Nephron progenitor cell (in vitro differentiated cells): ENCODE data around the gene CEPT1.
A peak's percentile ranks its signal among the peaks of the same experiment; 100 is the strongest.

Experiments used
- DNase-seq: peaks from one replicate; pipeline ENCODE4 v3.0.0; 2021
- H3K27ac Mint-ChIP-seq: 2 replicates; pipeline ENCODE4 v1.8.0; 2021; ENCODE audit warnings: mild to moderate bottlenecking, moderate library complexity, mixed read lengths
- H3K27me3 Mint-ChIP-seq: 2 replicates; pipeline ENCODE4 v1.8.0; 2021; ENCODE audit warnings: mild to moderate bottlenecking, low read depth, mixed read lengths; ENCODE audit not compliant: poor library complexity
- H3K36me3 Mint-ChIP-seq: 2 replicates; pipeline ENCODE4 v1.8.0; 2021; ENCODE audit warnings: low read depth, mixed read lengths
- H3K4me1 Mint-ChIP-seq: 2 replicates; pipeline ENCODE4 v1.8.0; 2021; ENCODE audit warnings: mixed read lengths
- H3K4me3 Mint-ChIP-seq: 2 replicates; pipeline ENCODE4 v1.8.0; 2021; ENCODE audit warnings: mild to moderate bottlenecking, moderate library complexity, mixed read lengths
- H3K9me3 Mint-ChIP-seq: 2 replicates; pipeline ENCODE4 v1.8.0; 2021; ENCODE audit warnings: mild to moderate bottlenecking, moderate library complexity, mixed read lengths
- CTCF ChIP-seq: fragments of 200-600 bp; sonication (generic); IDR thresholded peaks from 2 replicates; pipeline ENCODE4 v1.5.0; 2021; ENCODE audit warnings: antibody characterized with exemption

CEPT1 gene

DNA sequence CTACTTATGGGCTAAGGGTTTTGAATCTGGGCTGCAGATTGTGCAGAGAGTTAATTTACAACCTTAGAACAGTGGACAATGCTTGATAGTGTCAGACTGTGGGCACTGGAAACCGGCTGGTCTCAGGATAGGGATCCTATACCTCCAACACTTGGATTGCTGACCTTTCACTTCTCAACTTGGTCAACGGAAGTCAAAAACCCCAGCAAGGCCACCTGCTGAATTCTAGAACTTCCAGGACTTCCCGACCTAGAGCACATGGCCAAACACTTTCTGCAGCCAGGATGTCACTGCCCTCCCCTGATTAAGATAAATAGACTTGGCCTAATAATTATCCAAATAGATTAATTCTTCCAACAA, 60.8 kb downstream of the CEPT1 start:
- H3K27me3 Mint-ChIP-seq: peaks cover 46% of the 10 kb centered on the region
- H3K27ac Mint-ChIP-seq: no peak overlapping the region
- no peaks in the 10 kb centered on the region for H3K36me3 Mint-ChIP-seq
- peaks cover 10% of the 10 kb centered on the region for H3K4me1 Mint-ChIP-seq
- no peak for DNase-seq
- H3K4me3 Mint-ChIP-seq: no peak overlapping the region
- no peak for TF ChIP-seq CTCF
- H3K9me3 Mint-ChIP-seq: peaks cover 6% of the 10 kb centered on the region

DNA sequence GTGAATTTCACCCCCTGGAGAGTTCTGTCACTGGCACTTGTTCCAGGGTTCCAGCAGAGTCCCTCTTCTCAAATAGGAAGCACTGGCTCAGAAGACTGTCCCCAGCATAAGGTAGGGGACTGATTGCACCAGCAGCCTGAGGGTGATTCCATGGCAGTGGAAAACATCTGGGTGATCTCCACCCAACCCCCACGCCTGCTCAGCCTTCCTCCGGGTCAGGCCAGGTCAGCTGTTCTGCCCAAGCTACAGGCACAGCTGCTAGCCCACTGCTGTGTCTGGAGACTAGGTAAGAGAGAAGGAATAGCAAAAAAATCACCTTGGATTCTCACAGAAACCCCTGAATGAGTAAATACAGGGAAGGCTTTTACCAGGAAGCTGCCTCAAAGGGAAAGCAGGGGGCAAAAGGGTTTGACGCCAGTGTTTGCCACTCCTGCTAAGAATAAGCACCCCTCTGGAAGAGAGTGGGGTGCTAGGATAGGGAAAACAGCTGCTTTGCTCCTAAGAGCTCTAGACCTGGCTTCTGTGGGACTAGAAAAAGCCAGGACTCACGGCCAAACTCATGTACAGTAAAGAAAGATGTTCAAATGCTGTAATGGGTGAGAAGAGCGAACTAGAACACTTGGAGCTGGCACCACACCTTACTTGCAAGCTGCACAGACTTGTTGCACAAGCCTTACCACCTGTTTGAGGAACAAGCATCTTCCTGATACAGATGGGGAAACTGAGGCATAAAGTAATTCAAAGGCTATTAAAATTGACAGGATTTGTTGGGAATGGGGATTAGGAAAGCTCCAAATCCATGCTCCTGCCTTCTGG, 61.5 kb downstream of the CEPT1 start:
- no peak for TF ChIP-seq CTCF
- no peak overlapping the region for H3K27ac Mint-ChIP-seq
- H3K4me3 Mint-ChIP-seq: no peak overlapping the region

GRCh38 chr1:111202366-111202706, 62.3 kb downstream of the CEPT1 start:
- no peak for TF ChIP-seq CTCF
- no peaks in the 10 kb centered on the region for H3K36me3 Mint-ChIP-seq
- peaks cover 10% of the 10 kb centered on the region for H3K4me1 Mint-ChIP-seq
- no peak for DNase-seq
- peaks cover 55% of the 10 kb centered on the region for H3K27me3 Mint-ChIP-seq
- no peak overlapping the region for H3K27ac Mint-ChIP-seq
- H3K4me3 Mint-ChIP-seq: no peak overlapping the region
- H3K9me3 Mint-ChIP-seq: peaks cover 6% of the 10 kb centered on the region

More for the DNA sequence above, 61.5 kb downstream of the CEPT1 start:
- Mint-ChIP-seq H3K27me3 (peaks cover 48% of the 10 kb centered on the region), H3K4me1 (peaks cover 10% of the 10 kb centered on the region), H3K36me3 (no peaks in the 10 kb centered on the region), H3K9me3 (peaks cover 6% of the 10 kb centered on the region)
- no peak for DNase-seq

DNA sequence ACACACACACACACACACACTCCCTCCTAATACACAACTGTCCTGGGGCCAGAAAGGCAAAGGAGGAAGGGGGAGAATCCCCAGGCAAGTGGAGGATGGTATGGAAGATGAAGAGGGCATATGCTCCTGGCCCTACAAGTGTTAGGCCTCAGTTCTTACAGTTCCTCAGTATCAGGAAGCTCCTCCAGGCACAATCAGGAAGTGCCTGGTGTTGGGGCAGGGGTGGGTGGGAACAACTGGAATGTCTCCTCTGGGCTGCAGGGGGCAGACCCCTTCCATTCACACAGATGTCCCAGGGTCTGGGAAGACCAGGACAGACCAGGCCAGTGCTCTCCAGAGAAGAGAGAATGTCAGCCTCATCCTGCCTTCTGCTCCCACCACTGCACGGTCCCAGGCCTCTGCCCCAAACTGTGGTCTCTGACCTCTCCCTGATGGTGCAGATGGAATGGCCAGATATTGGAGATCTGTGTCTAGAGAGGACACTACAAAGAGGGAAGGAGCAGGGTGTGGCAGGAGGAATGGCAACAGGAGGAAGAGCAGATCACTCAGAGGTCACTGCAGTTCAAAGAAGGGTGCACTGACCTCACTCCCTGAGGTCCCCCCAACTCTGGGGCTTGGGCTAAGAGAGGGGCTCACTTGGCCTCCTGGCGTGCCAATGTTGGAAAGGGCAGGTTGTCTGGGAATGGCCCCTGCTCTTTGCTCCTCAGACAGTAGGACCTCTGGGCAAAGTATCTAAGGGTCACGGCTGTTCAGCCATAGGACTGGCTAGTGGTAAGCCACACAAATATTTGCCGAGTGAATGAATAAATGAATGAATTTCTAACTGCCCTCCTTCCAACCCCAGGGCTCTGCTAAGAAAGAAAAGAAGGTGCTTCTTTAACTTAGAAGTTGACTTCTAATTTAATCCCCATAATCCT, 62.9 kb downstream of the CEPT1 start:
- TF ChIP-seq CTCF: no peak
- Mint-ChIP-seq H3K27me3 (peaks cover 61% of the 10 kb centered on the region), H3K4me3 (peak overlapping the region; percentile 59), H3K9me3 (peaks cover 6% of the 10 kb centered on the region), H3K4me1 (peaks cover 10% of the 10 kb centered on the region), H3K36me3 (no peaks in the 10 kb centered on the region), H3K27ac (peak overlapping the region; percentile 92)
- no peak for DNase-seq

GRCh38 chr1:111203681-111204200, 63.7 kb downstream of the CEPT1 start:
- H3K4me3 Mint-ChIP-seq: peak overlapping the region; percentile 59
- no peak overlapping the region for H3K27ac Mint-ChIP-seq
- no peaks in the 10 kb centered on the region for H3K36me3 Mint-ChIP-seq
- no peak for TF ChIP-seq CTCF
- peaks cover 67% of the 10 kb centered on the region for H3K27me3 Mint-ChIP-seq
- peaks cover 10% of the 10 kb centered on the region for H3K4me1 Mint-ChIP-seq
- DNase-seq: peak; percentile 9
- H3K9me3 Mint-ChIP-seq: peaks cover 6% of the 10 kb centered on the region
